Hepatocyte (in vitro differentiated cells): ENCODE data around the gene CAMK4. TPM values are rescaled to one million over a fixed set of nuclear protein-coding genes. Genes with fewer than 3 reads are reported as not detected.
A peak's percentile ranks its signal among the peaks of the same experiment; 100 is the strongest.

ENCODE experiments used
- DNase-seq: peaks from one replicate; pipeline ENCODE4 v3.0.0-alpha.2; 2016; ENCODE audit warnings: low spot score
- H2AFZ ChIP-seq: fragments of 200-600 bp; sonication (generic); 2 replicates; pipeline ENCODE4 v1.6.0; 2016; ENCODE audit warnings: antibody characterized with exemption, mild to moderate bottlenecking
- H3K27ac ChIP-seq: fragments of 200-600 bp; sonication (generic); 2 replicates; pipeline ENCODE4 v1.5.1; 2016; ENCODE audit warnings: mild to moderate bottlenecking
- H3K27me3 ChIP-seq: fragments of 200-600 bp; sonication (generic); 2 replicates; pipeline ENCODE4 v1.6.1; 2016
- H3K36me3 ChIP-seq: fragments of 200-600 bp; sonication (generic); replicated peaks from 2 replicates; pipeline ENCODE4 v1.5.1; 2016; ENCODE audit warnings: low read depth; ENCODE audit not compliant: insufficient read depth
- H3K4me1 ChIP-seq: fragments of 200-600 bp; sonication (generic); 2 replicates; pipeline ENCODE4 v1.5.1; 2016; ENCODE audit warnings: mild to moderate bottlenecking, moderate library complexity; ENCODE audit not compliant: insufficient read depth
- H3K4me2 ChIP-seq: fragments of 200-600 bp; sonication (generic); 2 replicates; pipeline ENCODE4 v1.6.0; 2016
- H3K4me3 ChIP-seq: fragments of 200-600 bp; sonication (generic); 2 replicates; pipeline ENCODE4 v1.5.1; 2016; ENCODE audit warnings: mild to moderate bottlenecking
- H3K79me2 ChIP-seq: fragments of 200-600 bp; sonication (generic); 2 replicates; pipeline ENCODE4 v1.6.0; 2017; ENCODE audit warnings: mild to moderate bottlenecking
- H3K9me2 ChIP-seq: fragments of 200-600 bp; sonication (generic); replicated peaks from 2 replicates; pipeline ENCODE4 v1.6.0; 2017; ENCODE audit warnings: mild to moderate bottlenecking; ENCODE audit not compliant: insufficient read depth
- H3K9me3 ChIP-seq: fragments of 200-600 bp; sonication (generic); 2 replicates; pipeline ENCODE4 v1.5.1; 2016; ENCODE audit warnings: low read depth, mild to moderate bottlenecking
- H4K20me1 ChIP-seq: fragments of 200-600 bp; sonication (generic); 2 replicates; pipeline ENCODE4 v1.6.0; 2016; ENCODE audit warnings: mild to moderate bottlenecking; ENCODE audit not compliant: insufficient read depth, poor library complexity, severe bottlenecking
- EZH2 ChIP-seq: fragments of 200-600 bp; sonication (generic); IDR thresholded peaks from 2 replicates; pipeline ENCODE4 v1.6.1; 2016; ENCODE audit warnings: antibody characterized with exemption, mild to moderate bottlenecking, borderline replicate concordance
- EZH2phosphoT487 ChIP-seq: fragments of 200-600 bp; sonication (generic); IDR thresholded peaks from one replicate; pipeline ENCODE4 v1.6.1; 2018; ENCODE audit warnings: antibody characterized with exemption, mild to moderate bottlenecking, low read depth, moderate library complexity; ENCODE audit not compliant: unreplicated experiment, severe bottlenecking
- WGBS: methylation state at CpG from one replicate; pipeline ENCODE4 v1.1.6; 2016; ENCODE audit warnings: low lambda C conversion rate; ENCODE audit errors: missing lambda C conversion rate; 5-methylcytosine and 5-hydroxymethylcytosine counted together
- polyA plus RNA-seq: library from polyadenylated mRNA; unstranded; fragments of >200 nt; fragmentation: Nextera tagmentation; extraction: Ambion mirVana; gene quantifications from 2 replicates; pipeline ENCODE4 v1.2.1, GENCODE V29; 2016
- total RNA-seq: library from RNA; depleted of rRNA; stranded (reverse); fragments of >200 nt; gene quantifications from 2 replicates; pipeline ENCODE4 v1.2.3, GENCODE V29; 2014
- TF ChIP-seq, protein P1 (sequence below): fragments of 200-600 bp; sonication (generic); IDR thresholded peaks from 2 replicates; pipeline ENCODE4 v1.5.1; 2016; ENCODE audit warnings: antibody characterized with exemption, mild to moderate bottlenecking; ENCODE audit not compliant: poor library complexity

CAMK4 gene
- total and polyA plus RNA-seq, 2 experiments from 2014 or later = 1.0 to 3.4 TPM

DNA sequence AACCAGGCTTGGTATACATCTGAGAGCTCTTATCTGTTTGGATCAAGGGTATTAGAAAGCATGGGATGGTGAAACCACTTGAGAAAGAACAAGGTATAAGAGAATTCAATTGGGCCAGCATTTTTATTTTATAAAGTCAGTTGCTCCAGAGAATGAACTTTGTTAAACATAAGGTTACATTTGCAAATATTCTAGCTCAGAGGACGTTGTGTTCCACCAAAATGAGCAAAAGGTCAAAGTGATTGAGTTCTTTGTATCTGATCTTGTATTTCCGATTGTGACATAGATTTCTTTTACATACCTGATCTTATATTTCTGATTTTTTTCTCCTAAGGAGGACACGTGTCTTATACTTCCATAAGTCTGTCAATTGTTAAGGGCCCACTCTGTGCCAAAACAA, 296.7 kb downstream of the CAMK4 start:
- Histone ChIP-seq H2AFZ (no peak overlapping the region), H4K20me1 (no peaks in the 10 kb centered on the region), H3K27me3 (no peaks in the 10 kb centered on the region), H3K27ac (no peak overlapping the region), H3K4me1 (no peaks in the 10 kb centered on the region), H3K79me2 (no peaks in the 10 kb centered on the region), H3K4me3 (no peak overlapping the region), H3K9me2 (no peaks in the 10 kb centered on the region), H3K36me3 (no peaks in the 10 kb centered on the region), H3K4me2 (no peak overlapping the region), H3K9me3 (no peaks in the 10 kb centered on the region)
- 69% methylated on average over 3 of the region's 3 CpGs for WGBS
- no peak for DNase-seq
- TF ChIP-seq EZH2 = no peak
- TF ChIP-seq EZH2phosphoT487 = no peak
- TF ChIP-seq, protein P1, sequence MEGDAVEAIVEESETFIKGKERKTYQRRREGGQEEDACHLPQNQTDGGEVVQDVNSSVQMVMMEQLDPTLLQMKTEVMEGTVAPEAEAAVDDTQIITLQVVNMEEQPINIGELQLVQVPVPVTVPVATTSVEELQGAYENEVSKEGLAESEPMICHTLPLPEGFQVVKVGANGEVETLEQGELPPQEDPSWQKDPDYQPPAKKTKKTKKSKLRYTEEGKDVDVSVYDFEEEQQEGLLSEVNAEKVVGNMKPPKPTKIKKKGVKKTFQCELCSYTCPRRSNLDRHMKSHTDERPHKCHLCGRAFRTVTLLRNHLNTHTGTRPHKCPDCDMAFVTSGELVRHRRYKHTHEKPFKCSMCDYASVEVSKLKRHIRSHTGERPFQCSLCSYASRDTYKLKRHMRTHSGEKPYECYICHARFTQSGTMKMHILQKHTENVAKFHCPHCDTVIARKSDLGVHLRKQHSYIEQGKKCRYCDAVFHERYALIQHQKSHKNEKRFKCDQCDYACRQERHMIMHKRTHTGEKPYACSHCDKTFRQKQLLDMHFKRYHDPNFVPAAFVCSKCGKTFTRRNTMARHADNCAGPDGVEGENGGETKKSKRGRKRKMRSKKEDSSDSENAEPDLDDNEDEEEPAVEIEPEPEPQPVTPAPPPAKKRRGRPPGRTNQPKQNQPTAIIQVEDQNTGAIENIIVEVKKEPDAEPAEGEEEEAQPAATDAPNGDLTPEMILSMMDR = no peak

DNA sequence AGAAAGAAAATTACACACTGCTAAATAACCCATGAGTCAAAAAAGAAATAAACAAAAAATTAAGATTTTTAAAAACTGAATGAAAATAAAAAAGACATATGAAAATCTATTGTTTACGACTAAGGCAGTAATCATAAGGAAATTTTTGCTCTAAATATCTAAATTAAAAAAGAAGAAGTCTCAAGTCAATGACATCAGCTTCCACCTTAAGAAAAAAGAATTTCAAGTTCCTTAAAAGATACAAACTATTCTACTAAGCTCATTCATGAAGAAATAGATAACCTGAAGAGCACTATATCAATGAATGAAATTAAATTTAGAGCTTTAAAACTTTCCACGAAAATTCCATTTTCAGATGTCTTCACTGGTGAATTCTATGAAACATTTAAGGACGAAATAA, 303.9 kb downstream of the CAMK4 start:
- no peak for DNase-seq
- Histone ChIP-seq H3K9me2 (no peaks in the 10 kb centered on the region), H3K36me3 (no peaks in the 10 kb centered on the region), H4K20me1 (no peaks in the 10 kb centered on the region), H3K9me3 (no peaks in the 10 kb centered on the region), H3K79me2 (no peaks in the 10 kb centered on the region), H3K4me1 (no peaks in the 10 kb centered on the region), H3K4me3 (no peak overlapping the region), H3K27me3 (no peaks in the 10 kb centered on the region), H3K4me2 (no peak overlapping the region), H3K27ac (no peak overlapping the region), H2AFZ (no peak overlapping the region)
- TF ChIP-seq EZH2 (no peak), EZH2phosphoT487 (no peak)
- TF ChIP-seq, protein P1 = no peak
- WGBS = 92% methylated on average over 3 of the region's 3 CpGs

GRCh38 chr5:111530298-111530740, 306.1 kb downstream of the CAMK4 start:
- H3K36me3 ChIP-seq = no peaks in the 10 kb centered on the region
- H3K9me2 ChIP-seq = no peaks in the 10 kb centered on the region
- peak overlapping the region; percentile 44 for H3K4me2 ChIP-seq
- peak overlapping the region; percentile 53 for H2AFZ ChIP-seq
- TF ChIP-seq EZH2phosphoT487 (no peak), EZH2 (no peak)
- TF ChIP-seq, protein P1 = no peak
- no peaks in the 10 kb centered on the region for H3K4me1 ChIP-seq
- peak; percentile 76 for DNase-seq
- no peaks in the 10 kb centered on the region for H4K20me1 ChIP-seq
- WGBS = 46% methylated on average over 10 of the region's 10 CpGs
- H3K27ac ChIP-seq = peak overlapping the region; percentile 82
- no peaks in the 10 kb centered on the region for H3K9me3 ChIP-seq
- no peak overlapping the region for H3K4me3 ChIP-seq
- H3K79me2 ChIP-seq = no peaks in the 10 kb centered on the region
- no peaks in the 10 kb centered on the region for H3K27me3 ChIP-seq
